Right cardiac atrium (tissue), 5 donors: Measurements from ENCODE around the gene PACRG. TPM values are rescaled to one million over a fixed set of nuclear protein-coding genes. Genes with fewer than 3 reads are reported as not detected.
"Not testable (repeated sequence)": the region's sequence is repeated elsewhere in the genome, so short reads cannot be mapped to it uniquely, and the experiment has no call there.

Experiments used
- ATAC-seq, 2 donors: fragments of 200-7000 bp; cut with Tn5 transposase; one replicate each; pipeline versions ENCODE4 v1.8.0 to v1.9.1; 2020; ENCODE audit warnings: moderate library complexity in 2 of 2, mild to moderate bottlenecking in 1 of 2
- DNase-seq, 3 donors: peaks; one replicate each; pipeline ENCODE4 v3.0.0-alpha.2; 2020
- H3K27ac ChIP-seq: one replicate; pipeline ENCODE4 v1.5.1; 2013; ENCODE audit warnings: mild to moderate bottlenecking, low read length, control low read depth, moderate library complexity
- H3K27me3 ChIP-seq: one replicate; pipeline ENCODE4 v1.6.1; 2013; ENCODE audit not compliant: control insufficient read depth, insufficient read depth
- H3K4me1 ChIP-seq: one replicate; pipeline ENCODE4 v1.6.1; 2013; ENCODE audit warnings: low read length; ENCODE audit not compliant: control insufficient read depth, insufficient read depth
- H3K4me3 ChIP-seq: one replicate; pipeline ENCODE4 v1.5.1; 2013; ENCODE audit warnings: low read length, control low read depth
- H3K9me3 ChIP-seq: one replicate; pipeline ENCODE4 v1.6.1; 2013; ENCODE audit warnings: low read length; ENCODE audit not compliant: control insufficient read depth
- WGBS: extraction: QIAGEN DNeasy Blood & Tissue Kit; methylation state at CpG from one replicate; pipeline ENCODE4 v1.1.7; 2013; 5-methylcytosine and 5-hydroxymethylcytosine counted together
- intact Hi-C, 4 donors: fragments of 100-400 bp; cut with DNase I; formaldehyde crosslinking; loops; one replicate each; pipeline versions ENCODE4 v1.11.0 to v1.14.0; 2022 to 2023
- polyA plus RNA-seq: library from polyadenylated mRNA; stranded (reverse); fragments of 200-250 nt; gene quantifications from one replicate; pipeline ENCODE4 v1.2.3, GENCODE V29; 2013
- total RNA-seq, 4 donors: library from RNA; stranded (reverse); fragmentation: NEBNext Ultra II Directional; extraction: Animal tissue kit (Norgen Biotek cat#: 25700); gene quantifications; one replicate each; pipeline ENCODE4 v1.2.1, GENCODE V29; 2021
- donor health status: healthy with polysubstance abuse.
- donor health status: DM: no; HTN: yes; CAD: no.
- donor health status: DM: no; HTN: no; CAD: no.
- donor health status: DM: no; HTN: yes; CAD: no; lungs with severe emphysema.
- donor health status: DM: yes; HTN: yes; CAD: no.

Gene PACRG
- total and polyA plus RNA-seq, 5 donors, result 3.9 to 9.4 (median 4.9) TPM

GRCh38 chr6:162965366-162965765 is 237.6 kb downstream of the PACRG start:
- H3K27ac ChIP-seq, result no peak overlapping the region
- intact Hi-C loops, result no loop called here
- WGBS, result 84% methylated on average over 1 of the region's 1 CpG

GRCh38 chr6:162970246-162970645 is 242.5 kb downstream of the PACRG start:
- ATAC-seq, result no peak
- no peak overlapping the region for H3K4me3 ChIP-seq
- WGBS, result 59% methylated on average over 10 of the region's 10 CpGs
- no peaks in the 10 kb centered on the region for H3K9me3 ChIP-seq
- H3K27ac ChIP-seq, result no peak overlapping the region
- DNase-seq, result no peak
- H3K27me3 ChIP-seq, result no peaks in the 10 kb centered on the region
- H3K4me1 ChIP-seq, result no peaks in the 10 kb centered on the region
- intact Hi-C loops, result no loop called here

More at GRCh38 chr6:162965366-162965765, 237.6 kb downstream of the PACRG start:
- H3K9me3 ChIP-seq, result no peaks in the 10 kb centered on the region
- ATAC-seq (no peak), DNase-seq (no peak)
- no peaks in the 10 kb centered on the region for H3K4me1 ChIP-seq
- H3K27me3 ChIP-seq, result no peaks in the 10 kb centered on the region
- no peak overlapping the region for H3K4me3 ChIP-seq

- Histone ChIP-seq H3K4me1 (no peaks in the 10 kb centered on the region), H3K27me3 (no peaks in the 10 kb centered on the region), H3K9me3 (no peaks in the 10 kb centered on the region), H3K27ac (no peak overlapping the region), H3K4me3 (no peak overlapping the region)
- WGBS, result 98% methylated on average over 7 of the region's 7 CpGs
- DNase-seq (no peak), ATAC-seq (no peak)
- intact Hi-C loops, result no loop called here
Observed at GRCh38 chr6:162971356-162971755, 243.6 kb downstream of the PACRG start.

- no peaks in the 10 kb centered on the region for H3K9me3 ChIP-seq
- WGBS, result 92% methylated on average over 7 of the region's 7 CpGs
- H3K27ac ChIP-seq, result no peak overlapping the region
- H3K27me3 ChIP-seq, result no peaks in the 10 kb centered on the region
- DNase-seq (no peak), ATAC-seq (no peak)
- no peak overlapping the region for H3K4me3 ChIP-seq
- H3K4me1 ChIP-seq, result no peaks in the 10 kb centered on the region
- intact Hi-C loops, result no loop called here
Observed at GRCh38 chr6:162973151-162973872, 245.5 kb downstream of the PACRG start.

GRCh38 chr6:162973980-162974379 is 246.2 kb downstream of the PACRG start:
- DNase-seq (no peak), ATAC-seq (no peak)
- no peaks in the 10 kb centered on the region for H3K27me3 ChIP-seq
- 91% methylated on average over 5 of the region's 5 CpGs for WGBS
- no peak overlapping the region for H3K27ac ChIP-seq
- intact Hi-C loops, result no loop called here
- no peaks in the 10 kb centered on the region for H3K9me3 ChIP-seq
- no peaks in the 10 kb centered on the region for H3K4me1 ChIP-seq
- no peak overlapping the region for H3K4me3 ChIP-seq

GRCh38 chr6:162974685-162975084 is 246.9 kb downstream of the PACRG start:
- intact Hi-C loops, result no loop called here
- Histone ChIP-seq H3K27ac (no peak overlapping the region), H3K9me3 (no peaks in the 10 kb centered on the region), H3K4me1 (no peaks in the 10 kb centered on the region), H3K27me3 (no peaks in the 10 kb centered on the region), H3K4me3 (no peak overlapping the region)
- 56% methylated on average over 6 of the region's 6 CpGs for WGBS
- DNase-seq, result no peak
- no peak for ATAC-seq

GRCh38 chr6:162976141-162976540 is 248.4 kb downstream of the PACRG start:
- ATAC-seq, result no peak
- H3K9me3 ChIP-seq, result no peaks in the 10 kb centered on the region
- H3K4me1 ChIP-seq, result no peaks in the 10 kb centered on the region
- no peak overlapping the region for H3K4me3 ChIP-seq
- no peak overlapping the region for H3K27ac ChIP-seq
- H3K27me3 ChIP-seq, result no peaks in the 10 kb centered on the region
- intact Hi-C loops, result no loop called here
- DNase-seq, result no peak
- WGBS, result 85% methylated on average over 5 of the region's 5 CpGs

- H3K4me3 ChIP-seq, ATAC-seq, DNase-seq, H3K27me3 ChIP-seq, intact Hi-C loops, H3K9me3 ChIP-seq, H3K4me1 ChIP-seq, H3K27ac ChIP-seq: not testable (repeated sequence)
- 89% methylated on average over 1 of the region's 1 CpG for WGBS
Observed at GRCh38 chr6:162983234-162983633, 255.5 kb downstream of the PACRG start.

- no peak overlapping the region for H3K4me3 ChIP-seq
- no peaks in the 10 kb centered on the region for H3K4me1 ChIP-seq
- no peak overlapping the region for H3K27ac ChIP-seq
- H3K27me3 ChIP-seq, result no peaks in the 10 kb centered on the region
- WGBS, result 70% methylated on average over 1 of the region's 1 CpG
- ATAC-seq, result no peak
- no peaks in the 10 kb centered on the region for H3K9me3 ChIP-seq
- DNase-seq, result no peak
- intact Hi-C loops, result no loop called here
Observed at GRCh38 chr6:162998777-162999176, 271.0 kb downstream of the PACRG start.

GRCh38 chr6:162999575-163000285 is 272.0 kb downstream of the PACRG start:
- WGBS, result 87% methylated on average over 5 of the region's 5 CpGs
- intact Hi-C loops, result no loop called here
- no peaks in the 10 kb centered on the region for H3K27me3 ChIP-seq

GRCh38 chr6:163001330-163001729 is 273.6 kb downstream of the PACRG start:
- WGBS, result 54% methylated on average over 3 of the region's 3 CpGs
- H3K27me3 ChIP-seq, result no peaks in the 10 kb centered on the region
- no peaks in the 10 kb centered on the region for H3K9me3 ChIP-seq
- ATAC-seq (no peak), DNase-seq (no peak)
- H3K4me1 ChIP-seq, result no peaks in the 10 kb centered on the region
- H3K27ac ChIP-seq, result no peak overlapping the region
- H3K4me3 ChIP-seq, result no peak overlapping the region
- intact Hi-C loops, result no loop called here

More at GRCh38 chr6:162999575-163000285, 272.0 kb downstream of the PACRG start:
- Histone ChIP-seq H3K4me1 (no peaks in the 10 kb centered on the region), H3K9me3 (no peaks in the 10 kb centered on the region), H3K4me3 (no peak overlapping the region), H3K27ac (no peak overlapping the region)
- ATAC-seq (no peak), DNase-seq (no peak)
